ENCODE results near the gene OR2T34.
"Not testable (repeated sequence)": the region's sequence is repeated elsewhere in the genome, so short reads cannot be mapped to it uniquely, and the experiment has no call there.

OR2T34 gene, protein sequence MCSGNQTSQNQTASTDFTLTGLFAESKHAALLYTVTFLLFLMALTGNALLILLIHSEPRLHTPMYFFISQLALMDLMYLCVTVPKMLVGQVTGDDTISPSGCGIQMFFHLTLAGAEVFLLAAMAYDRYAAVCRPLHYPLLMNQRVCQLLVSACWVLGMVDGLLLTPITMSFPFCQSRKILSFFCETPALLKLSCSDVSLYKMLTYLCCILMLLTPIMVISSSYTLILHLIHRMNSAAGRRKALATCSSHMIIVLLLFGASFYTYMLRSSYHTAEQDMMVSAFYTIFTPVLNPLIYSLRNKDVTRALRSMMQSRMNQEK

DNA sequence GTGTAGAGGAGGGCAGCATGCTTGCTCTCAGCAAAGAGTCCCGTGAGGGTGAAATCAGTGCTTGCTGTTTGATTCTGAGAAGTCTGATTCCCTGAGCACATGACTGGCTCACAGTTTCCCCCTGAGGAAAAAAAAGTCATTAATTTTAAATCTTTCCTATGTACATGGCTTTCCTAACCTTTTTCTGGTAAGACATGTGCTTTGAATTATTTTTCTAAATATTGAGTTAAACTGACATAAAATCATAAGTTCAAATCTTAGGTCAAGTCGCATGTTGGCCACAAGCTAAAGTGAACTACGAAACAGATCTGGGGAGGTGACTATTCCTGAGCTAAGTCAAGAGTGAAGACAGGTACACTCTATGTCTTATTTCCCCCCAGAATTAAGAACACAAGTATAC is at the start of gene OR2T34:
Gene OR2T34, minus strand, starts transcription at position 101 of the 400 bp plus-strand sequence. Its CDS starts 0 bp downstream, at position 101.
- H3K4me3 ChIP-seq (ENCODE audit: low read length); H3K4me1 ChIP-seq (ENCODE audit: insufficient read depth, low read length); H3K9ac ChIP-seq (ENCODE audit: low read depth, low read length); H3K36me3 ChIP-seq (ENCODE audit: insufficient read depth, low read depth, low read length); H3K27me3 ChIP-seq (ENCODE audit: insufficient read depth, low read length); H3K27ac ChIP-seq (ENCODE audit: low read length): not testable (repeated sequence)
- H3K9me3 ChIP-seq (ENCODE audit: insufficient read depth, low read depth, low read length): peaks cover 46% of the 10 kb centered on the region

DNA sequence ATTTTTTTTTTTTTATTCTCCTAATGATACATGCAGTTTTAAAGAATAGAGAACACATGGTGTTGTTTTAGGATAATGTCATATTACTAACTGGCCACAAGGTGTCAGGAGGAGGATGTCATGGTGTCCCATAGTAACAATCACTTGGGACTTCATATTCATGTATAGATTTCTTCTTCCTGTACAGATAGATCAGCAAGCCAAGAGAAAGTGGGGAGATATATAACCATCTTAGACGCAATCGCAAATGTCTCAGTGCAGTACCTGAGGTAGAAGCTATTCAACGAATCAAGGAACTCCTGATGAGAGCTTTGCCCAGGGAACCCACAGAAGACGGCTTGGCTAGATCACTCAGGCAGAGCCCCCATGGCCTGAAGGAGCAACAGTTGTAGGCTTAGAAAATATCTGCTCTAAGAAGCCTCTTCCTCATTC is 48.0 kb upstream of the OR2T34 start:
- no peaks in the 10 kb centered on the region for H3K4me1 ChIP-seq (ENCODE audit: insufficient read depth, low read length)
- no peak overlapping the region for H3K4me3 ChIP-seq (ENCODE audit: low read length)
- H3K9me3 ChIP-seq (ENCODE audit: insufficient read depth, low read depth, low read length): peaks cover 96% of the 10 kb centered on the region

DNA sequence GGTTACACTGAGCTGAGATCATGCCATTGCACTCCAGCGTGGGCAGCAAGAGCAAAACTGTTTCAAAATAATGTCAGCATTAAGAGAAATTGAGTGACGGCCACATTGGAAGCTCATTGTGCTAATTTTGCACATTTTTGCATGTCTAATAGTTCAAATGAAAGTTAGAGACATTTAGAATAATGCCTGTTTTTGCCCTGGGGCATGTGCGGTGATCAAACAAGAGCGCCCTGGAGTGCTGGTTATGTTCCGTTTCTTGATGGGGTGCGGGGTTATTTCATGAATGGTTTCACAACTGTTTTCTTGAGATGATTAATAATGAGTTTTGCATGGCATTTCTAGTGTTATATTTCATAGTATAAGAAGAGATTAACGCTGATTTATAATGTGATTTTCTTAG is 47.2 kb upstream of the OR2T34 start:
- Histone ChIP-seq H3K4me3 (ENCODE audit: low read length) (no peak overlapping the region), H3K27ac (ENCODE audit: low read length) (no peak overlapping the region), H3K4me1 (ENCODE audit: insufficient read depth, low read length) (no peaks in the 10 kb centered on the region), H3K36me3 (ENCODE audit: insufficient read depth, low read depth, low read length) (no peaks in the 10 kb centered on the region), H3K9ac (ENCODE audit: low read depth, low read length) (no peak overlapping the region), H3K27me3 (ENCODE audit: insufficient read depth, low read length) (no peaks in the 10 kb centered on the region), H3K9me3 (ENCODE audit: insufficient read depth, low read depth, low read length) (peaks cover 95% of the 10 kb centered on the region)

More for the DNA sequence above, 48.0 kb upstream of the OR2T34 start:
- no peak overlapping the region for H3K9ac ChIP-seq (ENCODE audit: low read depth, low read length)
- no peaks in the 10 kb centered on the region for H3K36me3 ChIP-seq (ENCODE audit: insufficient read depth, low read depth, low read length)
- no peaks in the 10 kb centered on the region for H3K27me3 ChIP-seq (ENCODE audit: insufficient read depth, low read length)
- no peak overlapping the region for H3K27ac ChIP-seq (ENCODE audit: low read length)

DNA sequence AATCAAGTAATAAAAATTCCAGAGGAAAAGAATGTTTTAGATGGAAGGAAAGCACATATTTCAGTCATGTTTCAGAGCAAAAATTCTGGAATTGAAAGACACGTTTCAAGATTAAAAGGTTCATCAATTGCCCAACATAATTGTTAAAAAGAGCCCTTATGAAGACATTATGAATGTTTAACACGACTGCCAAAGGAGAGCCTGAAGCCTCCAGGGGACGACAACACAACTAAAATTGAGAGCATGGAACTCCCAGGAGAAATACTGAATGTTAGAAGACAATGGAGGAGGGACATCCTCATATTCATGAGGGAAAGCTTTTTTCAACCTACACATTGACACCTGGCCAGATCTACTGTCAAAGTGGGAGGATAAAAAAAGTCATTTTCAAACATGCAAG is 44.3 kb upstream of the OR2T34 start:
- H3K9ac ChIP-seq (ENCODE audit: low read depth, low read length): no peak overlapping the region
- H3K4me3 ChIP-seq (ENCODE audit: low read length): no peak overlapping the region
- no peak overlapping the region for H3K27ac ChIP-seq (ENCODE audit: low read length)
- H3K9me3 ChIP-seq (ENCODE audit: insufficient read depth, low read depth, low read length): peaks cover 94% of the 10 kb centered on the region
- H3K27me3 ChIP-seq (ENCODE audit: insufficient read depth, low read length): no peaks in the 10 kb centered on the region
- H3K36me3 ChIP-seq (ENCODE audit: insufficient read depth, low read depth, low read length): no peaks in the 10 kb centered on the region
- no peaks in the 10 kb centered on the region for H3K4me1 ChIP-seq (ENCODE audit: insufficient read depth, low read length)

DNA sequence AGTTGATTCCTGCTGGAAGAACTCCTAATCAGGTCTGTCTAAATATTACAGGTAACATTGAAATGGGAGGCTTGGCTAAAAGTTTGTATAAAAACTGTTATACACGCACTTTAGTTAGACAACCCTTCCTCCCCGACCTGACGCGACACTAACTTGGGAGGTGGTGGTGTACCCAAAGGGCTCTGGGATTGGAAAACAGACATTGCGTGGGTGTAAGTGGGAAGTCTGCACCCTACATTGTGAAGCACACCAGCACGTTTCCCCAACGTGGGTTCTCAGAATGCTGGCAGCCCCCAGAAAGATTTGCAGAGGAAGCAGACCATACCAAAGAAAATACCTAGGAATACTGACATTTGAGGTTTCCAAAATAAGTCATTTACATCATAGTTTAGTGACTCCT is 43.6 kb upstream of the OR2T34 start:
- Histone ChIP-seq H3K9ac (ENCODE audit: low read depth, low read length) (no peak overlapping the region), H3K36me3 (ENCODE audit: insufficient read depth, low read depth, low read length) (no peaks in the 10 kb centered on the region), H3K27ac (ENCODE audit: low read length) (no peak overlapping the region), H3K27me3 (ENCODE audit: insufficient read depth, low read length) (no peaks in the 10 kb centered on the region), H3K9me3 (ENCODE audit: insufficient read depth, low read depth, low read length) (peaks cover 94% of the 10 kb centered on the region), H3K4me3 (ENCODE audit: low read length) (no peak overlapping the region), H3K4me1 (ENCODE audit: insufficient read depth, low read length) (no peaks in the 10 kb centered on the region)

DNA sequence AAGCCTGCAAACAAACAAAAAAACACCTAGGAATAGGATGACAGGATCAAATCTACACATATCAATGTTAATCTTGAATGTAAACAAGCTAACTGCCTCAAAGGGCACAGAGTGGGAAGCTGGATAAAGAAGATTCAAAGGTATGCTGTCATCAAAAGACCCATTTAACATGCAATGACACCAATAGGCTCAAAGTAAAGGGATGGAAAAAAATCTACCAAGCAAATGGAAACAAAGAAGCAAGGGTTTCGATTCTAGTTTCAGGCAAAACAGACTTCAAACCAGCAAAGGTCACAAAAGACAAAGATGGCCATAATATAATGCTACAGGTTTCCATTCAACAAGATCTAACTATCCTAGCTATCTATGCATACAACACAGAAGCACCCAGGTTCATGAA is 39.2 kb upstream of the OR2T34 start:
- Histone ChIP-seq H3K27ac (ENCODE audit: low read length) (no peak overlapping the region), H3K27me3 (ENCODE audit: insufficient read depth, low read length) (no peaks in the 10 kb centered on the region), H3K9me3 (ENCODE audit: insufficient read depth, low read depth, low read length) (peaks cover 97% of the 10 kb centered on the region), H3K36me3 (ENCODE audit: insufficient read depth, low read depth, low read length) (no peaks in the 10 kb centered on the region), H3K9ac (ENCODE audit: low read depth, low read length) (no peak overlapping the region), H3K4me3 (ENCODE audit: low read length) (no peak overlapping the region), H3K4me1 (ENCODE audit: insufficient read depth, low read length) (no peaks in the 10 kb centered on the region)

DNA sequence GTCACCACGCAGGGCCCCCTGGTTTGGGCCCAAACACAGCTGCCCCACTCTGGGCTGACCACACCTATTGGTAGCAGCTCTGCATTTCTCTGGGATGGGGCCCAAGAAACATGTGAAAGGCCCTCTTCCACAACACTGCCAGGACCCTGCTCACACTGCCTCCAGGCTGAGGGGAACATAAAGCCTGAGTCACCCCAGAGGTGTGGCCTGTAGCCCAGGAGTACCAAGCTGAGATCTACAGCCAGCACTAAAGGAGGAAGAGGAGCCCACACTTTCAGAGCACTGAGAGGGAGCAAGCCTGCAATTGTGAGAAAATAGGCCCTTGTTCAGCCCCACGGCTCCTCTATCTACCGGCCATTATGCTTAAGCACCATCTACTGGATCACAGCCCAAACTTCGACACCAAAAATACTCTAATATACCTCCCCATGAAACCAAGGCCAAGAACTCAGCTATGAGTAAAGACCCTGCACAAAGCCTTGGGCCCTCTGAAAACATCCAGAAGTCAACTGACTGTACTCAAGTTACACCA is 37.4 kb upstream of the OR2T34 start:
- Histone ChIP-seq H3K9me3 (ENCODE audit: insufficient read depth, low read depth, low read length) (peaks cover 98% of the 10 kb centered on the region), H3K9ac (ENCODE audit: low read depth, low read length) (no peak overlapping the region), H3K27ac (ENCODE audit: low read length) (no peak overlapping the region), H3K36me3 (ENCODE audit: insufficient read depth, low read depth, low read length) (no peaks in the 10 kb centered on the region), H3K4me1 (ENCODE audit: insufficient read depth, low read length) (no peaks in the 10 kb centered on the region), H3K4me3 (ENCODE audit: low read length) (no peak overlapping the region; the same call in 1 of the 2 replicates), H3K27me3 (ENCODE audit: insufficient read depth, low read length) (no peaks in the 10 kb centered on the region)

DNA sequence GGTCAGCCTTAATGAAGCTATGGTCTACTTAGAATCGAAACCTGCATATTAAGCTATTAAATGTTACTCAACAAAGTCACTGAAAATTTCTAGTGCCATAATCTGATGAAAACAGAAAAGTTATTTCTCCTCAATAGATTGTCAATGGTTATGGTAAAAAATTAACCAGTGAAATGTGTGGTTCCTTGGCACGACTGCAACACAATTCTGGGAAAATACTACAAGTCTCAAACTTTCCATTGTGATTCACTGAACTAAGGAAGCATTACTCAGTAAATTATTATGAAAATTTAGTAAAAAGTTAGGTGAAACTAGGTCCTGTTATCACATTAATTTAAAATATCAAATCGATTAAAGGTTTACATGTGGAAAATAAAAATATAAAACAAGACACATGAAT is 35.7 kb upstream of the OR2T34 start:
- peaks cover 100% of the 10 kb centered on the region for H3K9me3 ChIP-seq (ENCODE audit: insufficient read depth, low read depth, low read length)

DNA sequence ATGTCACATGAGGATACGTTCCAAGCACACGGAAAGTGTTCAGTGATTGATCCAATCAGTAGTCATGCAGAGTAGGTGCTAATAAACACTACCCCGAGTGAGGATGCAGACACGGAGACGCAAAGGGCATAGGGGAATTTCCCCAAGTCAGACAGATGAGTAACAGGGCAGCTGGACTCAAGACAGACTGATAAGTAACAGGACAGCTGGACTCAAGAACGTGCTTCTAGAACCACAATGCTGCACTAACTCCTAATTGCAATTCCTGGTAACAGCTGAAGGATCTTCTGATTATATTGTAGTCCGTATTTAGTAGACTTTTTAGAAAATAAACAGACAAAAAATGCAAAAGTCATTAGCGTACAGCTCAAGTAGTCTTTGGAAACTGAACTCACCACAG is 24.8 kb upstream of the OR2T34 start:
- Histone ChIP-seq H3K27ac (ENCODE audit: low read length) (no peak overlapping the region), H3K9me3 (ENCODE audit: insufficient read depth, low read depth, low read length) (peaks cover 89% of the 10 kb centered on the region), H3K36me3 (ENCODE audit: insufficient read depth, low read depth, low read length) (no peaks in the 10 kb centered on the region), H3K4me1 (ENCODE audit: insufficient read depth, low read length) (no peaks in the 10 kb centered on the region), H3K27me3 (ENCODE audit: insufficient read depth, low read length) (no peaks in the 10 kb centered on the region), H3K9ac (ENCODE audit: low read depth, low read length) (no peak overlapping the region), H3K4me3 (ENCODE audit: low read length) (no peak overlapping the region)

More for the DNA sequence above, 35.7 kb upstream of the OR2T34 start:
- no peaks in the 10 kb centered on the region for H3K27me3 ChIP-seq (ENCODE audit: insufficient read depth, low read length)
- H3K27ac ChIP-seq (ENCODE audit: low read length): no peak overlapping the region
- H3K9ac ChIP-seq (ENCODE audit: low read depth, low read length): no peak overlapping the region
- H3K36me3 ChIP-seq (ENCODE audit: insufficient read depth, low read depth, low read length): no peaks in the 10 kb centered on the region
- H3K4me1 ChIP-seq (ENCODE audit: insufficient read depth, low read length): no peaks in the 10 kb centered on the region
- H3K4me3 ChIP-seq (ENCODE audit: low read length): no peak overlapping the region

DNA sequence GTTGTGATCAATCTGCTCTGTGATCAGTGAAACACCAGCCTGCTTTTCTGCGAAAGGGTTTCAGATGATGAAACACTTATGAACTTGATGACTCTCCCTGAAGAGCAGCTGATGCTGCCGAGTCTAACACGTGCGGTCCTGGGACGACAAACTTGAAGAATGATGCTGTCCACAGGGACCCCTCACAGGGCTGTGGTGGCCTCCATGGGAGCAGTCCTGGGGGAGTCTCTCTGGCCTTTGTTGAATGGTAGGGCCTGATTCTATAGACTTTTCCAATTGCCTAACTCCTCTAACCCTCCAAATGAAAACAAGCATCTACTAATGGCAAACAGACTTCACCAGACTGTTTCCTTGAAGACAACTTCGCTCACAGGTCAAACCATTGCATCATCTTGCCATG is 23.0 kb upstream of the OR2T34 start, which contains the start of gene OR2T10:
Gene OR2T10, minus strand, starts transcription at position 112 of the 400 bp plus-strand sequence. CDS start 3,932 bp downstream, outside the sequence.
- no peak within 1 kb of the TSS for H3K9ac ChIP-seq (ENCODE audit: low read depth, low read length)
- H3K4me1 ChIP-seq (ENCODE audit: insufficient read depth, low read length): no peaks in the 10 kb centered on the region
- H3K36me3 ChIP-seq (ENCODE audit: insufficient read depth, low read depth, low read length): no peaks in the 10 kb centered on the region
- H3K9me3 ChIP-seq (ENCODE audit: insufficient read depth, low read depth, low read length): peaks cover 90% of the 10 kb centered on the region
- no peak within 1 kb of the TSS for H3K27ac ChIP-seq (ENCODE audit: low read length)
- no peaks in the 10 kb centered on the region for H3K27me3 ChIP-seq (ENCODE audit: insufficient read depth, low read length)
- H3K4me3 ChIP-seq (ENCODE audit: low read length): no peak within 1 kb of the TSS

DNA sequence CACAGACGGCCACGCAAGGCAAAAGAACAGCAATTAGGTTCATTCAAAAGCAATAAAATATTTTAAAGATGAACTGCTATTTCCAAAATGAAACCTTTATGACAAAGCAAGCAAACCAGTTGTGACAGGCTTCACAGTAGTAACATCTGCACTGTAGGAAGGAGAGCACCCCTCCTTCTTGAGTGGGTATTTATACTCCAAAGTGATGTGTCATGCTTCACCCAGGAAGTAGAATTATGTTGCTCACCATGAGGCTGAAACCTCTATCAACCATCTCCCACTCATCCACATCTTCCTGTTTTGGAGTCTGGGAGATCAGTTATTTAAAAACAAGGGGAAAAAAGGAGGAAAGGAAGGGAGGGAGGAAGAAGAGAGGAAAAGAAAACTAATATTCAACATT is 22.1 kb upstream of the OR2T34 start:
- H3K27me3 ChIP-seq (ENCODE audit: insufficient read depth, low read length): no peaks in the 10 kb centered on the region
- H3K27ac ChIP-seq (ENCODE audit: low read length): no peak overlapping the region
- H3K9me3 ChIP-seq (ENCODE audit: insufficient read depth, low read depth, low read length): peaks cover 90% of the 10 kb centered on the region
- no peaks in the 10 kb centered on the region for H3K36me3 ChIP-seq (ENCODE audit: insufficient read depth, low read depth, low read length)
- H3K4me3 ChIP-seq (ENCODE audit: low read length): no peak overlapping the region
- H3K9ac ChIP-seq (ENCODE audit: low read depth, low read length): no peak overlapping the region
- H3K4me1 ChIP-seq (ENCODE audit: insufficient read depth, low read length): no peaks in the 10 kb centered on the region

DNA sequence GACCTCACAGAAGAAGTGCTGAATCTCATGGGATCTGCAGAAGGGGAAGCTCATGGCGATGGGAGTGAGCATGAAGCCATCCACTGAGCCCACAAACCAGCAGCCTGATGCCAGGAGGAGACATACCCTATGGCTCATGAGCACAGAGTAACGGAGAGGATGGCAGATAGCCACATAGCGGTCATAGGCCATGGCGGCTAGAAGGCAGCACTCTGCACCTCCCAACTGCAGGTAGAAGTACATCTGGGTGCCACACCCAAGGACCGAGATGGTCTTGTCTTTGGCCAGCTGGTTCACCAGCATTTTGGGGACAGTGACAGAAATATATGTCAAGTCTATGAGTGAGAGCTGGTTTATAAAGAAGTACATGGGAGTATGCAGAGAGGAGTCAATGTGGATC is 18.7 kb upstream of the OR2T34 start:
- Histone ChIP-seq H3K9me3 (ENCODE audit: insufficient read depth, low read depth, low read length) (peaks cover 93% of the 10 kb centered on the region), H3K27ac (ENCODE audit: low read length) (no peak overlapping the region), H3K4me1 (ENCODE audit: insufficient read depth, low read length) (no peaks in the 10 kb centered on the region), H3K36me3 (ENCODE audit: insufficient read depth, low read depth, low read length) (no peaks in the 10 kb centered on the region), H3K4me3 (ENCODE audit: low read length) (no peak overlapping the region; the same call in 1 of the 2 replicates), H3K27me3 (ENCODE audit: insufficient read depth, low read length) (no peaks in the 10 kb centered on the region), H3K9ac (ENCODE audit: low read depth, low read length) (no peak overlapping the region)
